ENCODE data around the gene MAG.

The MAG gene

DNA sequence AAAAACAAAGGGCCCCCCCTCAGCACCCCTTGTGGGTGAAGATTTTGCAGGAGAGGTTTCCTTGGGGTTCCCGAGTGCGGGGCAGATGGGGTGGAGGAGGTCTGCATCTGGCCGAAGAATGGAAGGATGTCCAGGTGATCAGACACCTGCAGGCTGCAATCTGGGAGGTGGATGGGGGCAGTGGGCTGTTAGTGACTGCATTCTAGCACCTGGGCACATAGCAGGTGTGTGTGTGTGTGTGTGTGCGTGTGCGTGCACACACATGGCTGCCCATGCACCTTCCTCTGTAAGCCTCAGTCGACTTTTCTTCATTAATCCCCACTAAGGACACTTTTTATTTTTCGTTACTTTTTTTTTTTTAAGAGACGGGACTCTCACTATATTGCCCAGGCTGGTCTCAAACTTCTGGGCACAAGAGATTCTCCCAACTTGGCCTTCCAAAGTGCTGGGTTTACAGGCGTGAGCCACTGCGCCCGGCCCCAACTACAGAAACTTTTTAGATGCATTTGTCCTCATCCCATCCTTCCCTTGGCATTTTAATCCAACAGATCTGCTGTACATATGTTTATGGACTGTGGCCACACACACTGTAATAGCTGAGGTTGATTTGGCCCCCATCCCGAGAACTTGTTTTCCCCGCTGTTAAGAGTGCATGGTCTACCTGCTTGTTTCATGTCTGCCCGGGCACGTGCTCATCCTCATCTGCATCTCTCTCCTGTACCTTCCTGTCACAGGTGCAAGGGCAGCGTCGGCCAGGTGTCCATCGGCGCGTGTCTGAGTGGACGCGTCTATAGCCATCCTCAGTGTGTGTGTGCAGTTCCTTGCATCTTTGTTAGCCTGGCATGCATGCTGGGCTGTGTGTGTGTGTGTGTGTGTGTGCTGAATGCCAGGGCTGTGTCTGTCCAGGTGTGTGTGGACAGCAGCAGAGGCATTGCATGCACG is 731 bp downstream of the MAG start:
- Histone ChIP-seq H3K4me1 (ENCODE audit: control insufficient read depth, insufficient read depth, low read length) (peaks cover 8% of the 10 kb centered on the region), H3K9me3 (ENCODE audit: control insufficient read depth, insufficient read depth, low read depth, low read length) (no peaks in the 10 kb centered on the region), H3K4me3 (ENCODE audit: low read depth, low read length) (no peak overlapping the region), H3K36me3 (ENCODE audit: control insufficient read depth in 2 of 2, insufficient read depth in 1 of 2, low read length in 2 of 2) (no peaks in the 10 kb centered on the region; a peak in 1 of 3 replicates), H3K27ac (ENCODE audit: extremely low read depth, low read depth, low read length) (no peak overlapping the region)
- TF ChIP-seq ZNF274 (IDR thresholded peaks at IDR 0.05; ENCODE audit: low read length) (no peak), ZNF274 (tag by site-specific recombination; IDR thresholded peaks at IDR 0.05; ENCODE audit: borderline replicate concordance) (no peak), ZNF146 (tag by site-specific recombination; IDR thresholded peaks at IDR 0.05) (no peak), ZNF211 (tag by site-specific recombination; IDR thresholded peaks at IDR 0.05; ENCODE audit: low read depth) (no peak), SALL2 (tag by site-specific recombination; IDR thresholded peaks at IDR 0.05; ENCODE audit: borderline replicate concordance) (no peak), ZNF514 (tag by site-specific recombination; IDR thresholded peaks at IDR 0.05) (no peak), ZBTB21 (tag by site-specific recombination; IDR thresholded peaks at IDR 0.05) (no peak), ZNF600 (tag by site-specific recombination; IDR thresholded peaks at IDR 0.05) (no peak)
- TF ChIP-seq, protein P1, sequence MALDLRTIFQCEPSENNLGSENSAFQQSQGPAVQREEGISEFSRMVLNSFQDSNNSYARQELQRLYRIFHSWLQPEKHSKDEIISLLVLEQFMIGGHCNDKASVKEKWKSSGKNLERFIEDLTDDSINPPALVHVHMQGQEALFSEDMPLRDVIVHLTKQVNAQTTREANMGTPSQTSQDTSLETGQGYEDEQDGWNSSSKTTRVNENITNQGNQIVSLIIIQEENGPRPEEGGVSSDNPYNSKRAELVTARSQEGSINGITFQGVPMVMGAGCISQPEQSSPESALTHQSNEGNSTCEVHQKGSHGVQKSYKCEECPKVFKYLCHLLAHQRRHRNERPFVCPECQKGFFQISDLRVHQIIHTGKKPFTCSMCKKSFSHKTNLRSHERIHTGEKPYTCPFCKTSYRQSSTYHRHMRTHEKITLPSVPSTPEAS (tag by site-specific recombination; IDR thresholded peaks at IDR 0.05), result peak; percentile 27
- ChIA-PET POLR2A (no interaction called here), CTCF (no interaction called here)

DNA sequence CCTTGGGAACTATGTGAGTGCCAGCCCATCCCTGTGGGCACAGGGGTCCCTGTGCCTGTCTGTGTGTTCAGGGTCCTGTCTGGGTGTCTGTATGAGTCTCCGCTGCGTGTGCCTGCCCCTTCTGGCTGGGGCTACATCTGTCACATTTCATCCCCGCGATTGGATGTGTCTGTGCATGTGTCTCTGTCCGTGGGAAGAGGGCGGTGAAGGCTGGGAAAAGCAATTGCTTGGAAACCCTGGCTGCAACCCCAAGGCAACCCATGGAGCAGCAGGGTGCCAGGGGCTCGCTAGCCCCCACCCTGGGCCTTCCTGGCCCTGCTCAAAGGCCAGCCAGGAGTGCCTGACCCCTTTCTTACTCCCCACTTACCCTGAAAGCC is 1.4 kb downstream of the MAG start:
- ChIA-PET CTCF (no interaction called here), POLR2A (no interaction called here)
- Histone ChIP-seq H3K36me3 (ENCODE audit: control insufficient read depth in 2 of 2, insufficient read depth in 1 of 2, low read length in 2 of 2) (no peaks in the 10 kb centered on the region; a peak in 1 of 3 replicates), H3K27ac (ENCODE audit: extremely low read depth, low read depth, low read length) (no peak overlapping the region), H3K4me3 (ENCODE audit: low read depth, low read length) (no peak overlapping the region), H3K4me1 (ENCODE audit: control insufficient read depth, insufficient read depth, low read length) (peaks cover 8% of the 10 kb centered on the region), H3K9me3 (ENCODE audit: control insufficient read depth, insufficient read depth, low read depth, low read length) (no peaks in the 10 kb centered on the region)
- no peak for TF ChIP-seq SP2 (tag by site-specific recombination; IDR thresholded peaks at IDR 0.05)
- TF ChIP-seq, protein P2, sequence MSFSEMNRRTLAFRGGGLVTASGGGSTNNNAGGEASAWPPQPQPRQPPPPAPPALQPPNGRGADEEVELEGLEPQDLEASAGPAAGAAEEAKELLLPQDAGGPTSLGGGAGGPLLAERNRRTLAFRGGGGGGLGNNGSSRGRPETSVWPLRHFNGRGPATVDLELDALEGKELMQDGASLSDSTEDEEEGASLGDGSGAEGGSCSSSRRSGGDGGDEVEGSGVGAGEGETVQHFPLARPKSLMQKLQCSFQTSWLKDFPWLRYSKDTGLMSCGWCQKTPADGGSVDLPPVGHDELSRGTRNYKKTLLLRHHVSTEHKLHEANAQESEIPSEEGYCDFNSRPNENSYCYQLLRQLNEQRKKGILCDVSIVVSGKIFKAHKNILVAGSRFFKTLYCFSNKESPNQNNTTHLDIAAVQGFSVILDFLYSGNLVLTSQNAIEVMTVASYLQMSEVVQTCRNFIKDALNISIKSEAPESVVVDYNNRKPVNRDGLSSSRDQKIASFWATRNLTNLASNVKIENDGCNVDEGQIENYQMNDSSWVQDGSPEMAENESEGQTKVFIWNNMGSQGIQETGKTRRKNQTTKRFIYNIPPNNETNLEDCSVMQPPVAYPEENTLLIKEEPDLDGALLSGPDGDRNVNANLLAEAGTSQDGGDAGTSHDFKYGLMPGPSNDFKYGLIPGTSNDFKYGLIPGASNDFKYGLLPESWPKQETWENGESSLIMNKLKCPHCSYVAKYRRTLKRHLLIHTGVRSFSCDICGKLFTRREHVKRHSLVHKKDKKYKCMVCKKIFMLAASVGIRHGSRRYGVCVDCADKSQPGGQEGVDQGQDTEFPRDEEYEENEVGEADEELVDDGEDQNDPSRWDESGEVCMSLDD (tag by site-specific recombination; IDR thresholded peaks at IDR 0.05), result 0 out of 2 replicates have a peak, but pooled peaks have one; percentile 24

DNA sequence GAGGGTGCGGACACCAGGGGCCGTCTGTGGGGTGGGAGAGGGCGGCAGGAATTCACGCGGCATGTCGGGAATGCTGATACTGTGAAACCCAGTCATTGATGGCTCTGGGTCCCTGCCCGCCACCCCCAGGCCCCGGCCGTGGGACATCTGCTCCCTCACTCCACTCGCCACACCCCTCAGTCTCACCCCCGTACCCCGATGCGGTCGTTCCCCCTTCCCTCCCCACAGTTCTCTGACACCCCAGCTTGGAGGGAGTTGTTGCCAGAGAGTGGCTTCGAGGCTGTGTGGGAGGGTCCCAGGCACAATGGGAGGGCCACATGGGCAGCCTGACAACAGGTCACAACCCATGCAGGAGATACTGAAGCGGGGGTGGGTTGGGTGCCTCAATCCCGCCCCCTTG is 1.8 kb downstream of the MAG start:
- H3K36me3 ChIP-seq (ENCODE audit: control insufficient read depth in 2 of 2, insufficient read depth in 1 of 2, low read length in 2 of 2), result no peaks in the 10 kb centered on the region; a peak in 1 of 3 replicates
- ChIA-PET POLR2A (no interaction called here), CTCF (interaction anchor here (1.4 kb wide), 1 partner anchor 59 kb away, joined by 5 read pairs; no protein-coding TSS in a partner anchor)
- TF ChIP-seq ZFHX2 (tag by site-specific recombination; conservative IDR thresholded peaks at IDR 0.05) (peak; percentile 70), EGR2 (tag by site-specific recombination; IDR thresholded peaks at IDR 0.05; ENCODE audit: low read depth) (peak; percentile 63), OVOL3 (tag by site-specific recombination; IDR thresholded peaks at IDR 0.05) (no peak)
- H3K27ac ChIP-seq (ENCODE audit: extremely low read depth, low read depth, low read length), result no peak overlapping the region
- peaks cover 8% of the 10 kb centered on the region for H3K4me1 ChIP-seq (ENCODE audit: control insufficient read depth, insufficient read depth, low read length)
- H3K9me3 ChIP-seq (ENCODE audit: control insufficient read depth, insufficient read depth, low read depth, low read length), result no peaks in the 10 kb centered on the region
- no peak overlapping the region for H3K4me3 ChIP-seq (ENCODE audit: low read depth, low read length)
